ENCODE results near the gene SPOCK3. TPM values are rescaled to one million over a fixed set of nuclear protein-coding genes. Genes with fewer than 3 reads are reported as not detected.

SPOCK3 gene
- polyA plus RNA-seq, 4 donors = 3.5 to 8.6 TPM; not detected in 2

DNA sequence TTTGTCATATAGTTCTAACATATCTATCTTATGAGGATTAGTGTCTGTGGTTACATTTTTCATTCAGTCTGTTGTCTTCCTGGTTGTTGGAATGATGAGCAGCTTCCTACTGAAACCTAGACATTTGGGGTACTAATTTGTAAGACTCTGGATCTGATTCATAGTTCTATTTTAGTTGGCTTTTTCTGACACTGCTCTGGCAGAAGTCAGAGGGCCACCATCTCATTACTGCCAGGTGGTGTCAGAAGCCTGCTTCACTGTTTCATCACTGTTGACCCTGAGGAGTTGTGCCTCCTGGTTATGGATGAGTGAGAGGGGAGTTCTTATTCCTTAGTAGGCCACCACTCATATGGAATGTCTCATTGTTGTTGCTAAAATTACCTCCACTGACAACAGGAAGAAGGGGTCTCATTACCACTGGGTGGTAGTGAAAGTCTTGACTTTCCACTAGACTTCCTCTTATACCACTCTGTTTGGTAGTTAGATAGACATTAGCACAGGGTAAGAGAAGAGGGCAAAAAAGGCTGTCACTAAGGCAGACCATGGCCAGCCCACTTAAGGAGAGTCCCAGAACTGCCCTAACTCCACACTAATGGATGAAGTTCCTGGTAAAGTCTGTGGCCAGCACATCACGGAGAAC is 395.2 kb downstream of the SPOCK3 start:
- Histone ChIP-seq H3K27ac (ENCODE audit: low read depth in 1 of 3, low read length in 2 of 3) (no peak overlapping the region), H3K27me3 (ENCODE audit: control insufficient read depth in 3 of 3, insufficient read depth in 3 of 3, low read length in 3 of 3) (no peaks in the 10 kb centered on the region), H3K36me3 (ENCODE audit: control insufficient read depth in 3 of 3, insufficient read depth in 2 of 3, low read depth in 1 of 3, low read length in 3 of 3) (no peaks in the 10 kb centered on the region), H3K4me1 (ENCODE audit: control insufficient read depth in 3 of 3, insufficient read depth in 2 of 3, low read depth in 1 of 3, low read length in 2 of 3) (no peaks in the 10 kb centered on the region), H3K9me3 (ENCODE audit: control insufficient read depth in 2 of 2, insufficient read depth in 1 of 2, low read depth in 1 of 2, low read length in 1 of 2) (peaks cover 2 to 19% of the 10 kb centered on the region in 2 donors), H3K4me3 (ENCODE audit: low read depth in 1 of 3, low read length in 3 of 3) (no peak overlapping the region)
- 83 to 96% (median 89%) methylated on average over 1 of the region's 1 CpG for WGBS, 3 donors
- no peak for DNase-seq
- FAIRE-seq = no peak

DNA sequence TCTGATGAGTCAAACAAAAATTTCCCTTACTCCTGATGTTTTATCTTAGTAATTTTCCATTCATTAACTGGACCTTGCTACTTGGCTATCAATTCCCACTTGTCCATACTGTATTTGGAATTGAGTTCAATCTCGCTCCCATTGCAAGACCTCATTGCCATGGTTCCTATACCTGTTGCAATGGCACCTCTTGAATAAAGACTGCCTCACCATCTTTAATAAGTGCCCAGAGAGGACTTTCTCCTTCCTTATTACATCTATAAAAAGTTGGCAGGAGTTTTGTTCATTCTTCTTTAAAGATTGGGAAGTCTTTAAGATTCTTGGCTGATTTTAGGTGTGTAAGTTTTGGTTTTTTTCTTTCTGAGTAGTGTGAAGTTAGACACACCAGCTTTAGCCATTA is 397.4 kb downstream of the SPOCK3 start:
- WGBS, 3 donors = 24 to 71% (median 38%) methylated on average over 1 of the region's 1 CpG
- no peak for FAIRE-seq

DNA sequence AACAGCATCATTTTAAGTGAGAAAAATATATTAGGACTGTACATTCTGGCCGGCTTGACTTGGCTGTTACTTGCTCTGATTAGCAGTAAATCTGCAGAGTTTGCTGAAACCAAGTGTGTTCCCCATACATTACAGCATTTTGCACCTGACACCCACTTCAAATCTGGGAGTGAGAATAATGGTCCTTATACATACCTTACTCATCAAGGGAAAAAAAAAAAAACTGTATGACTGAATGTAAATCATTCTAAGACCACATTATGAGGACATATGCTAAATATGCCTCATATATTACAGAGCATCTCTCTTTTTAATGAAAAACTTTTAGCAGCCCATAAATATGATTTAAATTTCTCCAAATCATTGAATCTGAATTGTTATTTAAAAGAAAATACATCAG is 406.7 kb downstream of the SPOCK3 start:
- H3K4me1 ChIP-seq (ENCODE audit: control insufficient read depth in 3 of 3, insufficient read depth in 2 of 3, low read depth in 1 of 3, low read length in 2 of 3) = no peaks in the 10 kb centered on the region
- FAIRE-seq (no peak), DNase-seq (no peak)
- WGBS, 3 donors = 14 to 65% (median 32%) methylated on average over 1 of the region's 1 CpG
- H3K27ac ChIP-seq (ENCODE audit: low read depth in 1 of 3, low read length in 2 of 3) = no peak overlapping the region
- no peaks in the 10 kb centered on the region for H3K9me3 ChIP-seq (ENCODE audit: control insufficient read depth in 2 of 2, insufficient read depth in 1 of 2, low read depth in 1 of 2, low read length in 1 of 2)
- H3K4me3 ChIP-seq (ENCODE audit: low read depth in 1 of 3, low read length in 3 of 3) = no peak overlapping the region
- H3K36me3 ChIP-seq (ENCODE audit: control insufficient read depth in 3 of 3, insufficient read depth in 2 of 3, low read depth in 1 of 3, low read length in 3 of 3) = no peaks in the 10 kb centered on the region
- H3K27me3 ChIP-seq (ENCODE audit: control insufficient read depth in 3 of 3, insufficient read depth in 3 of 3, low read length in 3 of 3) = no peaks in the 10 kb centered on the region

More for the DNA sequence above, 397.4 kb downstream of the SPOCK3 start:
- peak in 1 of 2 donors; percentile 56 for DNase-seq
- no peak overlapping the region for H3K27ac ChIP-seq (ENCODE audit: low read depth in 1 of 3, low read length in 2 of 3)
- no peak overlapping the region for H3K4me3 ChIP-seq (ENCODE audit: low read depth in 1 of 3, low read length in 3 of 3)
- no peaks in the 10 kb centered on the region for H3K4me1 ChIP-seq (ENCODE audit: control insufficient read depth in 3 of 3, insufficient read depth in 2 of 3, low read depth in 1 of 3, low read length in 2 of 3)
- H3K36me3 ChIP-seq (ENCODE audit: control insufficient read depth in 3 of 3, insufficient read depth in 2 of 3, low read depth in 1 of 3, low read length in 3 of 3) = no peaks in the 10 kb centered on the region
- H3K9me3 ChIP-seq (ENCODE audit: control insufficient read depth in 2 of 2, insufficient read depth in 1 of 2, low read depth in 1 of 2, low read length in 1 of 2) = peaks cover 0 to 10% of the 10 kb centered on the region in 2 donors
- no peaks in the 10 kb centered on the region for H3K27me3 ChIP-seq (ENCODE audit: control insufficient read depth in 3 of 3, insufficient read depth in 3 of 3, low read length in 3 of 3)

DNA sequence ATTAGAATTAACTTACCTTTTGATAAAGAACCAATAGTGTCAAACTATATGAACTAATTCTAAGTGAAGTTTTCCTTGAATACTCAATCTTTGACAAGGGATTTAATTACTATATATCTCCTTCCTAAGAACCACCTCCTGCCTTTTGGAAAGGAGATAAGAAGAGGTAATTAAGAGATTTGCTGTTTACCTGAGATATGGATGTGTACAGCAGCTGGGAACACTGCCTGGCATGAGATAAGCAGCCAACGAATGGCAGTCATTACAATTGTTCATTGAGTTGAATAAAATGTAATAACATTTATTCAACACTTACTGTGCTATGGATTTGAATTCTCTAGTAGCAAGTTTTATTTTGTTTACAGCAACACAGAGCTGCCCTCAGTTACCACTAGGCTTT is 407.1 kb downstream of the SPOCK3 start:
- FAIRE-seq = no peak
- peak; percentile 7 to 69 for DNase-seq
- 9 to 35% (median 13%) methylated on average over 1 of the region's 1 CpG for WGBS, 3 donors

DNA sequence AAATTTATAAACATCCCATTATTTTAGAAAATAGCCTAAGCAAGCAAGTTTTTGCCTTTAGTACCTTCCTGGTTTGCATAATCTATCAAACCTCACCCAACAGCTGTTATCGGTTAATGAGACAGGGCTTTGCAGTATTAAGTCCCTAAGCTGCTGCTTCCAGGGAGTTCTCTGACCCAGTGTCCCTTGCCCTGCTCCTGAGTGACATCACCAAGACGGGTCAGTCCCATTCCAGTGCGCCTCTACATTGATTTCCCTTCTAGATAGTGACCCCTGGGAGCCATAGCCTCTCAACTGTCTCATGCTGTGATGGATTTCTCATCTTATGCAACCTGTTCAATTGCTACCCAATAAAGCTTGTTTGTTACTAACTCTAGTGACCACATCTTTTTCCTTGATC is 410.4 kb downstream of the SPOCK3 start:
- no peaks in the 10 kb centered on the region for H3K27me3 ChIP-seq (ENCODE audit: control insufficient read depth in 3 of 3, insufficient read depth in 3 of 3, low read length in 3 of 3)
- DNase-seq (peak in 1 of 2 donors; percentile 52), FAIRE-seq (no peak)
- no peak overlapping the region for H3K27ac ChIP-seq (ENCODE audit: low read depth in 1 of 3, low read length in 2 of 3)
- H3K4me1 ChIP-seq (ENCODE audit: control insufficient read depth in 3 of 3, insufficient read depth in 2 of 3, low read depth in 1 of 3, low read length in 2 of 3) = no peaks in the 10 kb centered on the region
- no peaks in the 10 kb centered on the region for H3K36me3 ChIP-seq (ENCODE audit: control insufficient read depth in 3 of 3, insufficient read depth in 2 of 3, low read depth in 1 of 3, low read length in 3 of 3)
- WGBS, 3 donors = 21 to 63% (median 46%) methylated on average over 3 of the region's 3 CpGs
- H3K9me3 ChIP-seq (ENCODE audit: control insufficient read depth in 2 of 2, insufficient read depth in 1 of 2, low read depth in 1 of 2, low read length in 1 of 2) = no peaks in the 10 kb centered on the region
- H3K4me3 ChIP-seq (ENCODE audit: low read depth in 1 of 3, low read length in 3 of 3) = no peak overlapping the region

More for the DNA sequence above, 407.1 kb downstream of the SPOCK3 start:
- Histone ChIP-seq H3K27me3 (ENCODE audit: control insufficient read depth in 3 of 3, insufficient read depth in 3 of 3, low read length in 3 of 3) (no peaks in the 10 kb centered on the region), H3K36me3 (ENCODE audit: control insufficient read depth in 3 of 3, insufficient read depth in 2 of 3, low read depth in 1 of 3, low read length in 3 of 3) (no peaks in the 10 kb centered on the region), H3K27ac (ENCODE audit: low read depth in 1 of 3, low read length in 2 of 3) (no peak overlapping the region), H3K9me3 (ENCODE audit: control insufficient read depth in 2 of 2, insufficient read depth in 1 of 2, low read depth in 1 of 2, low read length in 1 of 2) (no peaks in the 10 kb centered on the region), H3K4me3 (ENCODE audit: low read depth in 1 of 3, low read length in 3 of 3) (no peak overlapping the region), H3K4me1 (ENCODE audit: control insufficient read depth in 3 of 3, insufficient read depth in 2 of 3, low read depth in 1 of 3, low read length in 2 of 3) (no peaks in the 10 kb centered on the region)

DNA sequence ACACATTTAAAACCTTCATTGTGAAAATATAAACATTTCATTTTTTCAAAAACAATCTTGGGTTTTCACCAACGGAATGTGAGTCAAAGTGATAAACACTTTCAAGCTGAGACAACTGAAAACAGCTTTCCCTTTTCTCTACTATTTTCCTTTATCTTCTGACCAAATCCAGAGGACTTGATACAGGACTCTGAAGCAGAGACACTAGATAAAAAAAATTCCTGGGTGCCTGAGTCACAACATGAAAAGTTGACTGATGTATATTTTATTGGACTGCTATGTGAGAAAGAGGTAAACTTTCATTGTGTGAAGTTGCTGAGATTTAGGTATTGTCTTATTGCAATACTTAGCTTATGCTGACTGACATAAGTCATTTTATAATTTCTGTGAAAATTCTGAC is 411.2 kb downstream of the SPOCK3 start:
- no peaks in the 10 kb centered on the region for H3K27me3 ChIP-seq (ENCODE audit: control insufficient read depth in 3 of 3, insufficient read depth in 3 of 3, low read length in 3 of 3)
- DNase-seq = no peak
- H3K4me1 ChIP-seq (ENCODE audit: control insufficient read depth in 3 of 3, insufficient read depth in 2 of 3, low read depth in 1 of 3, low read length in 2 of 3) = no peaks in the 10 kb centered on the region
- 51 to 74% (median 72%) methylated on average over 1 of the region's 1 CpG for WGBS, 3 donors
- H3K4me3 ChIP-seq (ENCODE audit: low read depth in 1 of 3, low read length in 3 of 3) = no peak overlapping the region
- no peak overlapping the region for H3K27ac ChIP-seq (ENCODE audit: low read depth in 1 of 3, low read length in 2 of 3)
- no peaks in the 10 kb centered on the region for H3K36me3 ChIP-seq (ENCODE audit: control insufficient read depth in 3 of 3, insufficient read depth in 2 of 3, low read depth in 1 of 3, low read length in 3 of 3)
- FAIRE-seq = no peak
- H3K9me3 ChIP-seq (ENCODE audit: control insufficient read depth in 2 of 2, insufficient read depth in 1 of 2, low read depth in 1 of 2, low read length in 1 of 2) = no peaks in the 10 kb centered on the region

DNA sequence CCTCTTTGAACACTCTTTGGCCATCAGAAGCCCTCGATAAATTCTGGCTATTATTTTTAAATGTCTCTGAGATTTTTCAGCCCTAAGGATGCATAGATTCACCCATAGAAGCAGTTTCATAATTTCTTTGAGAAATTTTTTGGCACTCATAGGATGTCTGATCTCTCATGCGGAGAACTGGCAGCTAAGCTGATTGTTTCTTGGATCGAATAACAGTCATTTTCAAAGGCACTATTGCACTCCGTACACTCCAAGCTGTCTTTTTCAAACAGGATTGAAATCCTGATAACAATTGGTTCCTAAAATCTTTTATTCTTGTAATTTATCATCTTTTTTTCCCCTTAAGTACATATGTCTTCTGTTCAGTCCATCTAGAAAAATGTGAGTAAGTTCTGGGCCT is 411.9 kb downstream of the SPOCK3 start:
- 81 to 93% (median 90%) methylated on average over 4 of the region's 4 CpGs for WGBS, 3 donors
- H3K27me3 ChIP-seq (ENCODE audit: control insufficient read depth in 3 of 3, insufficient read depth in 3 of 3, low read length in 3 of 3) = no peaks in the 10 kb centered on the region
- FAIRE-seq (no peak), DNase-seq (no peak)
- H3K9me3 ChIP-seq (ENCODE audit: control insufficient read depth in 2 of 2, insufficient read depth in 1 of 2, low read depth in 1 of 2, low read length in 1 of 2) = no peaks in the 10 kb centered on the region
- no peak overlapping the region for H3K4me3 ChIP-seq (ENCODE audit: low read depth in 1 of 3, low read length in 3 of 3)
- H3K4me1 ChIP-seq (ENCODE audit: control insufficient read depth in 3 of 3, insufficient read depth in 2 of 3, low read depth in 1 of 3, low read length in 2 of 3) = no peaks in the 10 kb centered on the region
- H3K36me3 ChIP-seq (ENCODE audit: control insufficient read depth in 3 of 3, insufficient read depth in 2 of 3, low read depth in 1 of 3, low read length in 3 of 3) = no peaks in the 10 kb centered on the region
- no peak overlapping the region for H3K27ac ChIP-seq (ENCODE audit: low read depth in 1 of 3, low read length in 2 of 3)

DNA sequence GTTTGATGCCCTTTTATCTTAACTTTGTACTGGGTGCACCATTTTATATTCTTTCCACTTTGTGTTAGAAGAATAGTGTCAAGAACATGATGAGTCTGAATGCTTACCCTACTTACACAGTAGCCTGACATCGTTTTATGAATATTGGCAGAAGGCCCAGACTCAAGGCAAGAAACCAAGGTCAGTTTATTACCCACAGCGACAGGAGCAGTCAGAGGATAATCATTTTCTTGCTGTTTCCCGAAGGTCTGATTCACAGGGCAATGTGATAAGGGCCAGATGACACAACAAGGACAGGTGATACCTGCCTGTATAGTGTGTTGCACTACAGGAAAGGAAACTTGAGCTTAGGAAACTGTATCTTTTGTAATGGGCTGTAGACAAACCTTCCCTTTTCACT is 417.4 kb downstream of the SPOCK3 start:
- Histone ChIP-seq H3K27me3 (ENCODE audit: control insufficient read depth in 3 of 3, insufficient read depth in 3 of 3, low read length in 3 of 3) (no peaks in the 10 kb centered on the region), H3K9me3 (ENCODE audit: control insufficient read depth in 2 of 2, insufficient read depth in 1 of 2, low read depth in 1 of 2, low read length in 1 of 2) (no peaks in the 10 kb centered on the region), H3K4me3 (ENCODE audit: low read depth in 1 of 3, low read length in 3 of 3) (no peak overlapping the region), H3K36me3 (ENCODE audit: control insufficient read depth in 3 of 3, insufficient read depth in 2 of 3, low read depth in 1 of 3, low read length in 3 of 3) (no peaks in the 10 kb centered on the region), H3K4me1 (ENCODE audit: control insufficient read depth in 3 of 3, insufficient read depth in 2 of 3, low read depth in 1 of 3, low read length in 2 of 3) (no peaks in the 10 kb centered on the region), H3K27ac (ENCODE audit: low read depth in 1 of 3, low read length in 2 of 3) (no peak overlapping the region)
- DNase-seq (peak; percentile 86 to 97), FAIRE-seq (no peak)
- 2 to 35% (median 19%) methylated on average over 3 of the region's 3 CpGs for WGBS, 3 donors

DNA sequence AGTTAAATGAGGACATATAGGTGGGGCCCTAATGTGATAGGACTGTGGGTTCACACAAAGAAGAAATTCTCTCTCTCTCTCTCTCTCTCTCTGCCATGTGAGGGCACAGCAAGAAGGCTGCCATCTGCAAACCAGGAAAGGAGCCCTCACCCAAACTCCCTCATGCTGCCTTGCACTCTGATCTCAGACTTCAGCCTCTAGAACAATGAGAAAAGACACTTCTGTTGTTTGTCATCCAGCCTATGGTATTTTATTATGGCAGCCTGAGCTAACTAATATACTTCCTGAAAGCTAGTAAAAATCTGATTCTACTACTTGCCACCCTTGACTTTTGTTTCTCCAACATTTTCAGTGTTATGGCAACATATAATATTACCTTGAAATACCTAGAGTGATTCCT is 425.9 kb downstream of the SPOCK3 start:
- Histone ChIP-seq H3K27me3 (ENCODE audit: control insufficient read depth in 3 of 3, insufficient read depth in 3 of 3, low read length in 3 of 3) (no peaks in the 10 kb centered on the region), H3K4me1 (ENCODE audit: control insufficient read depth in 3 of 3, insufficient read depth in 2 of 3, low read depth in 1 of 3, low read length in 2 of 3) (no peaks in the 10 kb centered on the region), H3K27ac (ENCODE audit: low read depth in 1 of 3, low read length in 2 of 3) (no peak overlapping the region), H3K9me3 (ENCODE audit: control insufficient read depth in 2 of 2, insufficient read depth in 1 of 2, low read depth in 1 of 2, low read length in 1 of 2) (no peaks in the 10 kb centered on the region), H3K36me3 (ENCODE audit: control insufficient read depth in 3 of 3, insufficient read depth in 2 of 3, low read depth in 1 of 3, low read length in 3 of 3) (no peaks in the 10 kb centered on the region), H3K4me3 (ENCODE audit: low read depth in 1 of 3, low read length in 3 of 3) (no peak overlapping the region)
- no peak for FAIRE-seq
- DNase-seq = no peak

Data from small intestine (tissue), 7 donors.